Right renal pelvis (tissue), 4 donors: ENCODE results near the gene TMEM108. TPM values are rescaled to one million over a fixed set of nuclear protein-coding genes. Genes with fewer than 3 reads are reported as not detected.

ENCODE experiments used
- DNase-seq, 4 donors: peaks; one replicate each; pipeline ENCODE4 v3.0.0-alpha.2; 2013; ENCODE audit warnings: low read depth in 4 of 4, low spot score in 3 of 4, missing footprints in 1 of 4
- polyA plus RNA-seq, 4 donors: library from polyadenylated mRNA; unstranded; fragments of 120-200 nt; gene quantifications; one replicate each; pipeline ENCODE4 v1.2.1, GENCODE V29; 2013; ENCODE audit not compliant: insufficient read length in 4 of 4

The TMEM108 gene
- polyA plus RNA-seq, 4 donors, result 2.2 to 3.3 (median 2.9) TPM

- DNase-seq, result no peak
Observed at GRCh38 chr3:133209871-133210550, 171.8 kb downstream of the TMEM108 start.

DNA sequence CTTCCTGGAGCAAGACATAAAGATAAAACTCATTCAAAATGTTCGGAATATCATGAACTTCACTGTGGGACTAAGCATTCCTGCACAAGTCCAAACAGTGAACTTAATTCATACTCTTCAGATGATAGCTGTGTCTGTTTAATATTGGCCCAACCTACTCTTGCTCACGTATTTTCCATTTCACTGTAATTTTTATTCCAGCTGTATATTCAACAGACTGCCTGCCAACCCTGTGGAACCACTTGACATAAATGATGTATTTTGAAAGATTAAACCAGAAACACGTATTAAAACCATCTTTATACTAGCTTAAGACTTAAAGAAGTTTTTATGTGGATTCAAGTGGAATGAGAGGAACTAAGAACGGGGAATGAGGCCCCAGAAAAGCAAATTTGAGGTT lies 172.5 kb downstream of the TMEM108 start:
- no peak for DNase-seq

GRCh38 chr3:133211449-133211848 lies 173.3 kb downstream of the TMEM108 start:
- DNase-seq, result no peak

DNA sequence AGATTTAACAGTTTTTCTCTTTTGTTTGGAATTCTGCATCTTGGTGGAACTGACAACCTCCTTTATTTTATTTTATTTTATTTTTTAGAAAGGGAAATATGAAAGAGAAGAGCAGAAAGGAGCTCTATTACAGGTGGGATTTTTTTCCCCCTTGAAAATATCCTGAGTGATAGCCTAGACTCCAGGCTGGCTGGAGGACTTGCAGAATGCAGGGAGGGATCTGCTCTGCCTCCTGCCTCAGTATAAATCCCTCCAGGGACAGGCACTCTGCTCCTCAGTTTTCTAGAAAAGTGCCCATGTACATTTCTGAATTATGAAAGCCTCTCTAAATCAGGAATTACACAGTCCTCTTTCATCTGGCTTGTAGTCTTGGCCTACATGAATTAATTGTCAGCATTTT lies 173.7 kb downstream of the TMEM108 start:
- DNase-seq, result no peak

DNA sequence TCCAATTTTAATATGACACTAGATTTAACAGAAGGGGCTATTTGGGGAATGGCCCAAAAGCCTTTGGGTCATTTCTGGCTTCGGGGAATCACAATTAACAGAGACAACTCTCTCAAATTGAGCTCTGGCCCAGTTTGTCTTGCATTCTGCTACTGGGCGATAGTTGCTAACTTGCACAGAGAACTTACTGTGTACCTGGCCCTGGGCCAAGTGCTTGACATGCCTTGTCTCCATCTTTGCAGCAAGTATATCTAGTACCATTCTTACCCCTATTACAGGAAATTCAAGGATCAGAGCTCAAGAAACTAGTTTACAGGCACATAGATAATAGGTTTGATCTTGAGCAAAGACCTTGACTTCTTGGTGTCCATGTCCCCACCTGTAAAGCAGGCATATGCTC lies 175.7 kb downstream of the TMEM108 start:
- no peak for DNase-seq

DNA sequence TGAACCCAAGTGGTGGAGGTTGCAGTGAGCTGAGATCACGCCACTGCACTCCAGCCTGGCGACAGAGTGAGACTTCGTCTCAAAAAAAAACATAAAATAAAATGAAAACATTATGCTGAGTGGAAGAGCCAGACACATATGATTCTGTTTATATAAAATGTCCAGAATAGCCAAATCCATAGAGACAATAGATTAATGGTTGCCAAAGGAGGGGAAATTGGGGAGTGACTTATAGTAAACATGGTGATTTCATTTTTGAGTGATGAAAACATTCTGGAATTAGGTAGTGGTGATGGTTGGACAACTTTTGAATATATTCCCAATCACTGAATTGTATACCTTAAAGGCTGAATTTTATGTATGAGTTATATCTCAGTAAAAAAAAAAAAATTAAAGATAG lies 189.6 kb downstream of the TMEM108 start:
- no peak for DNase-seq

- DNase-seq, result no peak
Observed at GRCh38 chr3:133230195-133230594, 192.0 kb downstream of the TMEM108 start.

- DNase-seq, result no peak
Observed at GRCh38 chr3:133236901-133237300, 198.7 kb downstream of the TMEM108 start.

DNA sequence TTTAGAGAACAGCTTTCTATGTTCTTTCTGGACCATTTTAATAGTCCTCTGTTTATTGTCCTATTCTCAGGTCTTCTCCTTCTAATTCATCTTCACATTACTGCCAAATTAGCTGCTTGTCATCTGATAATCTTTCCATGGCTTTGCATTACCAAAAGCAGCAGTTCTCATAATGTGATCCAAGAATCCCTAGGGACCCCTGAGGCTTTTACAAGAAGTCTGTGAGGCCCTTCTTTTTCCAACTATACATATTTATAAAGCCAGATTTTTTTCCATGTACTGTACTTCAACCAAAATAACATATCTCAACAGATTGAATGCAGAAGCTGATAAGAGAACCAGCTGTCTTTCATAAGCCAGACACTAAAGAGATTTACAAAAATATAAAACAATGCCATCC lies 199.2 kb downstream of the TMEM108 start:
- DNase-seq, result peak in 1 of 4 donors; percentile 1

GRCh38 chr3:133238015-133238414 lies 199.8 kb downstream of the TMEM108 start:
- no peak for DNase-seq

- no peak for DNase-seq
Observed at GRCh38 chr3:133246119-133246518, 207.9 kb downstream of the TMEM108 start.

DNA sequence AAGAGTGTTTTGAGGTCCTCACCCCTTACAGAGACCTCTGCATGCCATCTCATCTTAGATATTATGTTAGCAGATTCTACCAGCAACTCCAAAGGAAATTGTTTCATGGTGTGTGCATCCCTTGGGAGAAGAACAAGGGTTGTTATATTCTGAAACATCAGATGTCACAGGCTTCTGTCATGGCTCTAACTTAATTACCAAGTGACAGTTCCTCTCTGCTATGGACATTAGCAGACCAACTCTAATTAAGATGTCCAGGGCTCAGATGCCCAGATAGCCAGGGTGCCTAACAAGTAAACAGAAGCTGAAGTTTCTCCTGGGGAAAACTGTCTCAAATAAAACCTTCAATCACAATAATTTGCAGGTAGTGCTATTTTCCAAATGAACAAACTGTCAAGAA lies 208.6 kb downstream of the TMEM108 start:
- no peak for DNase-seq

- DNase-seq, result no peak
Observed at GRCh38 chr3:133248389-133248788, 210.2 kb downstream of the TMEM108 start.

DNA sequence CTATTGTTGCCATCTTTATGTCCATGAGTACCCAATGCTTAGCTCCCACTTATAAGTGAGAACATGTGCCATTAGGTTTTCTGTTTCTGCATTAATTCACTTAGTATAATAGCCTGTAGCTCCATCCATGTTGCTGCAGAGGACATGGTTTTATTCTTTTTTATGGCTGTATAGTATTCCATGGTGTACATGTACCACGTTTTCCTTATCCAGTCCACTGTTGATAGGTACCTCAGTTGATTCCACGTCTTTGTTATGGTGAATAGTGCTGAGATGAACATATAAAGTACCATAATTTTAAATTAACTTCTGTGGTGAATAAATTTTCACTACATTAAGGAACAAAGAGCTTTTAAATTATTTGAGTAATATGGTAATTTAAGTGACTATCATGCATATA lies 211.3 kb downstream of the TMEM108 start:
- DNase-seq, result no peak

DNA sequence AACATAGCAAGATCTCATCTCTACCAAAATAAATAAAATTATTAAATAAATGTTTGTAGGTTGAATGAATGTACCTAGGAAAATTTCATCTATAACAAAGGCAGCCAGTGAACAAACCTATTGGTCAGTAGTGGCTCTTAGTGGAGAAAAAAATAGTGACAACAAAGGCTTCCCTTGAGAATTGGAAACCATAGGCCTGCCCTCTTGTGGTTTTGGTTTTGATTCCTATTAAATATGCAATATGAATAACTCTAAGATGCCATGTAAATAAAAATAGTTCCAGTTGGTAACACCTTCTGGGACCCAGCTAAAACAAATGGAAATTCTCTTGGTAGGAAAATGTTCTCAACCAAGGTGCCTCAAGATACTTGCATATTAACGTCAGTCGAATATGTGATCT lies 216.0 kb downstream of the TMEM108 start:
- no peak for DNase-seq

- no peak for DNase-seq
Observed at GRCh38 chr3:133254716-133255115, 216.5 kb downstream of the TMEM108 start.

DNA sequence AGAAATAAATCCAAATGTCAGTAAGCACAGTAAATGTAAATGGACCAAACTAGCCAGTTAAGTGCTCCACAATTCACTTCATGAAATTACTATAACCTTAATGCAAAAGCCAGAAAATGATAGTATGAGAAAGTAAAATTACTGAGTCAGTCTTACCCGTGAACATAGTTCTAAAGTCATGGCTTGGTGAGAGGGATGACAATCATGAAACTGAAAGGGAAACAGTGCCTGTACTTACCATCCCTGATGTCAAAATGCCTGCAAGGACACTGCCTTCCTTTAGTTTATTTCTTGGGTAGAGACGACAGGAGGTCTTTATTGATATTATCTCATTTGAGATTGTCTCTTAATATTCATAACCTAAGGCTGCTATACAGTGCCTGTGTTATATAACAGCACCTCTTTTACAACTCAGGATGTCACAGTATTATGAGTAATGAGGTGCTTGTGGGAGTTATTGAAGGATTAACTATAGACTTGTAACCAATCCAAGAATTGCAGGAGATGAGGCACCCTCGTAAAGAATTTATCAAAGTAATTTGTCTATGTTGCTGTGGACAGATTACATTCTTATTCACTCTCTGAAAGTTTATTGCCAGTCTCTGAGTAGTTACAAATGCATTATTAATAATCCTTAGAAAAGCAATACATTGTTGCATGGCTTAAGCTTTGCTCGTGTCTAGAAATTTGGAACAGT lies 218.7 kb downstream of the TMEM108 start:
- no peak for DNase-seq

DNA sequence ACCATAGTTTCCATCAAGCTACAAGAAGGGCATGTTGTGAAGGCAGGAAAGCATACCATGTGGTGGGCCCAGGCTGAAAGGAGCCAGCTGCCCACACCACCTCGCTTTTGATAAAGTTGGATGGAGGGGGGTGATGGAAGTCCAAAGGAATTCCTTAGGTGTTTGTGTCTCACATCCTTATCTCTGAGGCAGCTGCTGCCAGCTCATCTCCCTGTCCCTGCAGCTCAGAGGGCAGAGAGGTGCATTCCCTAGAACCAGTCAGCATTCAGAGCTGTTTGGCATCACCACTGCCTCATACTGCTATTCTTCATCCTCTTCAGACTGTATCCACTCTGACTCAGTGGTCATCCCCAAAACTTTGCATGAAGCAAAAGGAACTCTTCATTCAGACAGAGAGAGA lies 220.2 kb downstream of the TMEM108 start:
- no peak for DNase-seq

DNA sequence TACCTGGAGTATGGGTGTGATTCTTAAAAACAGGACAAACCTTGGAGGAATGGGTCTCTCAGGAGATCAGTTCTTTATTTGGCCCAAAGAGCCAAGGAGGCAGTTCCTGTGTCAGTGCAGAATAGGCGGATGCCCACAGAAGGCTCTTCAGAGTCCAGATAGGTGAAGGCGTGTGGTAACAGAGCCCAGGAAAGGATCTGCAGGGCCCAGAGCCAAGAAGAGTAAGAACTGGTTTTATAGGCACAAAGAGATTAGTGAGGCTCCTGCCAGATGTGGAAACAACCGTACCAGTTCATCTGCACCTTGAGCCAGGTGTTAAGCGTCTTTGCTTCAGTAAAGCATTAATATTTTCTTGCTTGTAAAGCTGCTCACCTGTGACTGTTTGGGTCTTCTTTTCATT lies 221.6 kb downstream of the TMEM108 start:
- no peak for DNase-seq

GRCh38 chr3:133262333-133262732 lies 224.1 kb downstream of the TMEM108 start:
- DNase-seq, result no peak

- DNase-seq, result no peak
Observed at GRCh38 chr3:133264920-133265319, 226.7 kb downstream of the TMEM108 start.

DNA sequence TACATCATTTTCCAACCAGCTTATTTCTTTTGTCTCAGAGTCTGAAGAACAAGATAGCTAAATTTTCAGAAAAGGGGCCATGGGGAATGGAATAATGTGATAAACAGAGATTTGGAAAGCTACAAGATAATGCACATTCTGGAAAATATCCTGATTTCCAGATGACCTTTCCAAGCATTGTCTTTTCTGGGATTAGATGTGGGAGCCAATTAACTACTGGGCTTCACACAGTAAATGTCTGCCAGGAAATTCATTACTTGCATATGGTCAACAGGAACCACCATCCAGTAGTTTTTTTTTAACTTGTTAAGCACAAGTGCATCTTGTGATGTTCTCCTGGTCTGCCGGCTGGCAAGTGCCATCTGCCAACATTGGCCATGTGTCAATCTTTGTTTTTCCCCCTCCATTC lies 230.5 kb downstream of the TMEM108 start:
- no peak for DNase-seq
